NK-92 (cell line): ENCODE measurements around the gene TRAK1.

Source experiments
- DNase-seq: peaks from one replicate; lab custom pipeline; 2025; ENCODE audit not compliant: unreplicated experiment; lab: John Stamatoyannopoulos, UW

The TRAK1 gene

DNA sequence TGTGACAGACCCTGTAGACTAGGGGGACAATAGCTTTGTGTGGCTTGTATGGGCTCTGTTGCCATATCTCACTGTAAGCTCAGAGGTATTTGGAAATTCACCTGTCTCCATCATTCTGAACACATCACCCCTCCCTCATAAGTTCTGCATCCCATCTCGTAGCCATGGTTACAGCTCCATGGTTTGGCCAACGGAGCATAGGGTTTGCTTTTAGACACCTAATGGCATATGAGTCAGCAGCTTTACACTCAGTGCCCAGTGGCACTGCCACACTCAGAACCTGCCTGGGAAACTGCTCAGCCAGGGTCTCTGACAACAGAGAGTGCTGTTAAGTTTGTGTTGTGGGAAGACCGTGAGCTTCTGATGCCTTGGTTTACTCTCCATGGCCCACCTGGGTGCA lies 107.6 kb downstream of the TRAK1 start:
- no peak for DNase-seq

DNA sequence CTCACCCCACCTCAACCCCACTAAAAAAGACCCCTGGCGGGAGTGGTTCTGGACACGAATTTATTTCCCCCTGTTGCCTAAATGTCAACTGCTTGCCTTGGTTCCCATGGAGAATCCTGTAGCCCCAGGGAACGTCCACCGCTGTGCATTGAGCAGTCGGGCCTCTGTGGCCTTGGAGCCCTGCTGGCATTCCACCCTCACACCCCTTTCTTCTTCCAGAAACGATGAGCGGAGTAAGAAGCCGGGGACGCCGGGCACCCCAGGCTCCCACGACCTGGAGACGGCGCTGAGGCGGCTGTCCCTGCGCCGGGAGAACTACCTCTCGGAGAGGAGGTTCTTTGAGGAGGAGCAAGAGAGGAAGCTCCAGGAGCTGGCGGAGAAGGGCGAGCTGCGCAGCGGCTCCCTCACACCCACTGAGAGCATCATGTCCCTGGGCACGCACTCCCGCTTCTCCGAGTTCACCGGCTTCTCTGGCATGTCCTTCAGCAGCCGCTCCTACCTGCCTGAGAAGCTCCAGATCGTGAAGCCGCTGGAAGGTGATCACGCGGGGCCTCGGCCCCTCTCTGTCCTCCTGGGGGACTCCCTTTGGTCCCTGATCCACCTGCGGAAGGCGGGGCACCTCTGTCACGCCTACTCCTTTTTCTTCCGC lies 111.2 kb downstream of the TRAK1 start:
- no peak for DNase-seq

DNA sequence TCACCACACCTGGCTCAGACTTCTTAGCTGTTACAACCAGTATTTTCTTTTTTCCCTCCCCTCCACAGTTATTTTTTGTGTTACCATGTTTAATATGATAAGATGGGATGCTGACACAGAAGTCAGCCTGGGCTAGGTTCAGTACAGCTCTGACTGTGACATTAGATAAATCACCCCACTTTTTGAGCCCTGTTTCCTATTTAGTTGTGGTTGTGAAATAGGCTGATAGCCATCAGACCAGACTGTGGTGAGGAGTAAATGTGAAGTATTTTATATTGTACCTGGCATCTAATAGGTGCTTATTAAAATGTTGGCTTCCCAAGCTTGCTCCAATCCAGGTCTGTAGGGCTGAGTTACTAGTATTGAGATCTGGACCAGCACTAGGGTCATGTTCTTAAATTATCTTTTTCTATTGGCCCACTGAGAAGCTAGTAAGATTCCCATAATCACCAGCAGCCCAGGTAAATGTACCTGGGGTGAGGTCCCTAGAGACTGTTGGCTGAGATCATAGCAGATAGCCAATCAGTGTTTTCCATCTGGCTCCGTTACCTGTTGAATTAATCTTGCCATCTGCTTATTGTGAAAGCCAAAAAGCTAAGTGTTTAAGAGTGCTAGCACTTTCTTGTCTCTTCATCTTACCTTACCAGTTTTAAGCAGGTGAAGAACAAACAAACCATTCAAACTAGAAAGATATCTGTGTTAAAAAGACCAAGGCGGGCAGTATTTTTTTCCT lies 113.9 kb downstream of the TRAK1 start:
- no peak for DNase-seq

GRCh38 chr3:42205800-42206514 lies 114.8 kb downstream of the TRAK1 start:
- no peak for DNase-seq

- DNase-seq = no peak
Observed at GRCh38 chr3:42209917-42210316, 118.8 kb downstream of the TRAK1 start.

GRCh38 chr3:42210726-42211125 lies 119.6 kb downstream of the TRAK1 start:
- no peak for DNase-seq

DNA sequence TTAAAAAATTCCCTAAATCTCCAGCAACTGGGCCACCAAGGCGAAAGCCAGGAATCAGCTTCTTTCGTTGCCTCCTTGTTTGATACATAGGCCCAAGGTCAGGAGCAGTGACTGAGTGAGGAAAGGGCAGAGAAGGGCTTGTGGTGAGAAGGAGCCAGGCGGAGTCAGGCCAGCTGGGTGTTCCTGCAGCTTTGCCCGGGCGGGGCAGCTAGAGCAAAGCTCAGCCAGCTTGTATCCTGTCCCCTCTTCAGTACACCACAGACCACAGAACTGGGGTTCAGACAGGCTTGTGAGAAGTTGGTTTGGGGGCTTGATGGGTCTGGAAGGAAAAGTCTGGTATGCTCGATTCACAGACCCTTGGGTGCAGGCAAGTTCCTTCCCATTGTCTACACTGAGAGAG lies 122.3 kb downstream of the TRAK1 start:
- DNase-seq = no peak

DNA sequence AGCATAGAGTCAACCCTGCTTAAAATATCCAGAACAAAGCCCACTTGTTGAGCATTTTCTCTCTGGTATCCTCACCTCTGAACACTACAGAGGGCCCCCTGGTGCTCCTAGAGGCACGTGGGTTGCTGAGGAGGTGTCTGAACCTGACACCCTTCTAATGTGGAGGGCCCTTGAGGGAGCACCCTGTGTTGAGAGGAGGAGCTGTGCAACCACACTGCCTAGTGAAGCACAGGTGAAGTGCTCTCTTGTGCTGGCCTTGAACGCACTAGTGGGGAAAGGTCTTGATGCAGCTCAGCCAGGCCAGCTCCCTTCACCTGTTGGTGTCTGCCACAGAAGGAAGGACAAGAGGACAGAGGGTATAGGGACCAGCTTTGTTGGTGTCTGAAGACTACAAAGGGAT lies 122.9 kb downstream of the TRAK1 start:
- no peak for DNase-seq

DNA sequence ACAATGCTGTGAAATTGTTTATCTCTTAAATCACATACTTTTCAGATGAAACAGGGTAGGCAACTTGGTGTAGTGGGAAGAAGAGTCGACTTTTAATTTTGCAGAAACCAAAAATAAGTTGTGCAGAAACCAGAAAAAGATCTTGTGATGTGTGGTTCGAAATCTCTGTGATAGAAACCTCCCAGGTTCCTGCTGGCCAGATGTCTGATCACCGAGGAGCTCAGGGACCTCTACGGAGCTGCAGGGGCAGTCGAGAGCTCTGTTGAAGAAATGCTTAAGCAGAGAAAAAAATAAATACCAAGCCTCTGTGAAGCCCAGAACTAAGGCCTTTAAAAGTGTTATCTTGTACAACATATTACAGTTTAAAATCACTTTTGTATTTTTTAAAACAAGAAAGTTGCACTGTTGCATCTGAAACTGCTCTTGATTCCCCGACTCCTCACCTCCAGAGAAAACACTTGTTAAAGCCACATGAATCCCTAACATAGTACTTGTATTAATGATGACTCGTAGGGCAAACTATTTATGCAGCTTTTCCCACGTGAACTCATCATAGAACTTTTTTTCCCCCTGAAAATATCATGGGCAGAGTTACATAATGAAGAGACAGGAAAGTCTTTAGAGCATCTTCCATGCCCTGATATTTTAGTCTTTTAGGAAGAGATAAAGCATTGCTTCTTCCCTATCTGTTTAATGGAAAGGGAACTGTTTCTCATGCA lies 123.6 kb downstream of the TRAK1 start:
- DNase-seq = no peak

- no peak for DNase-seq
Observed at GRCh38 chr3:42216302-42216701, 125.1 kb downstream of the TRAK1 start.

- no peak for DNase-seq
Observed at GRCh38 chr3:42216931-42217333, 125.8 kb downstream of the TRAK1 start.

DNA sequence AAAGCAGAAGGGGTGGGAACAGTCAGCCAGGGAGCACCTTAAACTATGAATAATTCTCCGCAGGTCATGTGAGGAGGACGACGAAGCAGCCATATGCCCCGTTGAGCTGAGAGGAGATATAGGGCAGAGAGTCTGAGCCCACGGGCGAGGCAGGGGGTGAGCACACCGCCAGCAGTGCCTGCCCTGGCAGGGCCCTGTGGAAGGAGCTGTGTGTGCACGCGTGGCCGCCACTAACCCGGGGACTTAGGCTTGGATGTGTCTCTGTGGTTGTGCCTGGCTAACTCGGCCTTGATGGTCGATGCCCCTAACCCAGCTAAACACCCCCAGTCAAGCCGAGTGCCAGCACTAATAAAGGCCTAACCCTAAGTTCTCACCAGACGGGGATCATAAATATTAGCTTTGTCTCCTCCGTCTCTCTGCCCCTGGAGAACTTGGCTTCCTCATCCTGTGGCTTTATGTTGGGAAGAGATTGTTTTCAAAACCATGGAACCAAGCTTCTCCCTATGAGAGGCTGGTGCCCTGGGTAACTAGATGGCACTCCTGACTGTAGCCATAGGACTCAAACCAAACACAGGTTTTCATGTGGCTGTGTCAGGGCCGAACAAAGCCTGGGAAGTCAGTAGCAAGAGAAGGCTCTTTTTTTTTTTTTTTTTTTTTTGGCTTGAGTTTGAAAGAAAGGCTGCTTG lies 129.4 kb downstream of the TRAK1 start:
- no peak for DNase-seq

DNA sequence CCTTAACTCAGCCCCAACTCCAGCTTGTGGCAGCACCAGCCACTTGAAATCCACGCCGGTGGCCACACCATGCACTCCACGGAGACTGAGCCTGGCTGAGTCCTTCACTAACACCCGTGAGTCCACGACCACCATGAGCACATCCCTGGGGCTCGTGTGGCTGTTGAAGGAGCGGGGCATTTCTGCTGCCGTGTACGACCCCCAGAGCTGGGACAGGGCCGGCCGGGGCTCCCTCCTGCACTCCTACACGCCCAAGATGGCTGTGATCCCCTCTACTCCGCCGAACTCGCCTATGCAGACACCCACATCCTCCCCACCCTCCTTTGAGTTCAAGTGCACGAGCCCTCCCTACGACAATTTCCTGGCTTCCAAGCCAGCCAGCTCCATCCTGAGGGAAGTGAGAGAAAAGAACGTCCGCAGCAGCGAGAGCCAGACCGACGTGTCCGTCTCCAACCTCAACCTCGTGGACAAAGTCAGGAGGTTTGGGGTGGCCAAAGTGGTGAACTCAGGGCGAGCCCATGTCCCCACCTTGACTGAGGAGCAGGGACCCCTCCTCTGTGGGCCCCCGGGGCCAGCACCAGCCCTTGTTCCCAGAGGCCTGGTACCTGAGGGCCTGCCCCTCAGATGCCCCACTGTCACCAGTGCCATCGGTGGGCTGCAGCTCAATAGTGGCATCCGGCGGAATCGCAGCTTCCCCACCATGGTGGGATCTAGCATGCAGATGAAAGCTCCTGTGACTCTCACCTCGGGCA lies 132.0 kb downstream of the TRAK1 start:
- DNase-seq = no peak

- DNase-seq = no peak
Observed at GRCh38 chr3:42224178-42224577, 133.0 kb downstream of the TRAK1 start.

DNA sequence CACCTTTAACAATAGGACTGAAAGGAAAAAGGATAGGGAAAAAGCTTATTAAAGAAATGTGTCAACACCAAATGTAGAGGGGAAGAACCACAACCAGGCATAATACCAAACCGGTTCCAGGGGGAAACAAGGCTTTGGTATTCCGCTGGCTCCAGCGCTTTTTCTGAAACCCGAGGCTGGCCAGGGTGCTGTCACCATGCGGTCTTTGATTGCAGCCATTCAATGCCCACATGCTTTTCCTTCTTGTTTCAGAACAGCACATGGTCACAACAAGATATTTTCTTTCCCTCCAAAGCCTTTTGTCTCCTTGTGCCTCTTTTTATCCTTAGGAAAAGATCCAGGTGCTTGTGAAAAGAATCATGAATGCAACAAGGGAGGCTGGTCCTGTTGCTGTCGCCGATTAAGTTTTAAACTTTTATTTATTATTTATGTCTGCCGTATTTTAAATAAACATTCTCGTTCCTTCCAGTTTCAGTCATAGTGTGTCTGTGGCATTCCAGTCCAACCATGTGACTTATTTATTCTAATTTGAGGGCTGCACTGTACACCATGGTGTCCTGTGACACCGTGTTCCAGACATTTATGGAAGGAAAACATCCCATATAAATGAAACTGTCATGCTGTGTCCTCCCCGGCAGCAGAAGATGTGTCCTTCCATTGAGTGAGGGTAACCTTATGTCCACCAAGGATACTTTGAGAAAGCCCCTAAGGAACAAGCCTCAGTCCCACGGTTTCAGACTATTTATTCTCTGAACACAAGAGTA lies 133.7 kb downstream of the TRAK1 start:
- no peak for DNase-seq

- no peak for DNase-seq
Observed at GRCh38 chr3:42225486-42226363, 134.6 kb downstream of the TRAK1 start.

DNA sequence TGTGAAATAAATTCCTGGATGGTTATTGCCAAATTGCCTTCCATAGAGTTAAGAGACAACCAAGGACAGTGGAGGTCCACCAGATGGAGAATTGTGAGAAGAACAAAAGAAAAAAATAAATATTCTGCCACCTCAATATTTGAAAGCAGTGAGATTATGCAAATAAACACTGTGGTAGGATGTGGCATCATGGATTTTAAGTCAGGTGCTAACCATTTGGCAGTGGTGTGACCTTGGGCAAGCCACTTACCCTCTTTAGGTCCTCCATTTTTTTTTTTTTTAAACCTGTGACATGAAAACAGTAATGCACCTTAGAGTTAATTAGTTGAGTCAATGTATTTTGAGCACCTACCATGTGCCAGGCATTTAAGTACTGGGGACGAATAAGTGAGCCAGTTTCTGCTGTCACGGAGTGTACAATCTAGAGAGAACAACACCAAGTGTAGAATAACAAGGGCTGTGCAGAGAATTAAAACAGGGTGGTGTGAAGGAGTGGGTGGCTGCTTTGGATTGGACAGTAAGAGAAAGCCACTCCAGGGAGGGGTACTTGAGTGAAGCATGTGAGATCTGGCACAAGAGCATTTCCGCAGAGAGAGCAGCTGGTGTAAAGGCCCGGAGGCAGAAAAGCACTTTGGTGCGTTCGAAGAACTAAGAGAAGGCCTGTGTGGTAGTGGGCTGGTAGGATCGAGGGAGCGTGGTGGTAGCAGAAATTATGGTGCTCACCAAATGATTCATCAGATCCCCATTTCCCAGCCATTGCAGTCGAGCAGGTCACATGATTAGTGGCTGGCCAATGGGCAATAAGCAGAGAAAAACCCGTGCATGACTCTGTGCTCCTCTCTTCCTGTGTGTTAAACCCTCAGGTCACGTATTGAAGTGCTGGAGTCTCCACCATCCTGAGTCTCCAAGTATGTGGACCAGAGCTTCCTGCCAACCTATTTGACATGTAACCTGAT lies 135.6 kb downstream of the TRAK1 start:
- DNase-seq = no peak
